MM.1S (cell line): ENCODE data around the gene S100A9.

Experiments used
- CTCF ChIP-seq: fragments of 300-600 bp; sonication (generic); IDR thresholded peaks from 2 replicates; pipeline ENCODE4 v1.5.1; 2016; ENCODE audit warnings: antibody characterized with exemption, low read length, mixed read lengths
- EZH2phosphoT487 ChIP-seq: fragments of 300-600 bp; sonication (generic); IDR thresholded peaks from 2 replicates; pipeline ENCODE4 v1.6.1; 2018; ENCODE audit warnings: antibody characterized with exemption, low read length

GRCh38 chr1:153392258-153392657, 34.6 kb downstream of the S100A9 start:
- TF ChIP-seq CTCF (no peak), EZH2phosphoT487 (no peak)
